HT1080 (cell line): ENCODE measurements around the gene ARHGAP44. TPM values are rescaled to one million over a fixed set of nuclear protein-coding genes. Genes with fewer than 3 reads are reported as not detected.
"Not testable (repeated sequence)": the region's sequence is repeated elsewhere in the genome, so short reads cannot be mapped to it uniquely, and the experiment has no call there.

Experiments used
- DNase-seq: peaks from one replicate; pipeline ENCODE4 v3.0.0-alpha.2; 2015; ENCODE audit warnings: low read depth
- total RNA-seq: library from RNA; depleted of rRNA; stranded (reverse); fragments of >200 nt; shearing (Covaris generic); gene quantifications from 2 replicates; pipeline ENCODE4 v1.2.3, GENCODE V29; 2014

The ARHGAP44 gene
- total RNA-seq, 1 experiment from 2014 or later, result 1.00 TPM

DNA sequence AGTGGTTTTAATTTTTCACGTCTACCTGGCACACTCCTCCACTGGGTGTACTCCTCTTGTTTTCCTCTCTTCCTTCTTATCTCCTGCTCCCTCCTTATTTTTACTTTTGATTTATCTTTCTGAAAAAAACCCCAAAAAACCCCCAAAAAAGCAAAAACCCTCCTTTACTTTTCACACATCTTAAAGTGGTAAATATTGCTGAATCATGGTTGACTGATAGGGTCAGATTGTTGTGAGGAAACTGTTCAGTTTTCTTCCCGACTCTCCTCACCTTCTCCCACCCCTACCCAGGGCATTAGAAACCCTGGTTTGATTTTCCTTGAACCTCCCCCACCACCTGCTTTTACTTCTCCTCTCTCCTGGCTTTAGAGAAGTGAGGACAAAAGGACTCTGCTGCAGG is 25.4 kb downstream of the ARHGAP44 start:
- no peak for DNase-seq

DNA sequence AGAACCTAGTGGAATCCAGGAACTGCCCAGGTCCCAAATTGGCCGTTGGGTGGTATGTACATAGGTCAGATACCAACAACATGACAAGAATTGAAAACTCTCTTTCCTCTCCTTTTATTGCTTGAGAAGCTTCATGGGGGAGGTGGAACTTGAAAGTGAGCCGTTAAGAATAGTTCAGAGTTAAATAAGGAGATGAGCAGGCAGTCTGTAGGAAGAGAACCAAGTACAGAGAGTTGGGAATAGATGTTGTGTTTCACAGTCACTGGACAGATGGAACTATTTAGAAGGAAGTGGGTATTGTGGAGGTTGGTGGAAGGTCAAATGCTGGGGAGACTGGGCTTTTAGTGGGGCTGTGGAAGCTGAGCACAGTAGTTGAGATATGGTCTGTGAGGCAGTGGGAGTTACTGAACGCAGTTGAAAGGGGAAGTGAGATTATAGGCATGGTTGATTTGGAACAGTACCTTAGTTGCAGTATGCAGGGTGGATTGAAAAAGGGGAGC is 26.4 kb downstream of the ARHGAP44 start:
- no peak for DNase-seq

DNA sequence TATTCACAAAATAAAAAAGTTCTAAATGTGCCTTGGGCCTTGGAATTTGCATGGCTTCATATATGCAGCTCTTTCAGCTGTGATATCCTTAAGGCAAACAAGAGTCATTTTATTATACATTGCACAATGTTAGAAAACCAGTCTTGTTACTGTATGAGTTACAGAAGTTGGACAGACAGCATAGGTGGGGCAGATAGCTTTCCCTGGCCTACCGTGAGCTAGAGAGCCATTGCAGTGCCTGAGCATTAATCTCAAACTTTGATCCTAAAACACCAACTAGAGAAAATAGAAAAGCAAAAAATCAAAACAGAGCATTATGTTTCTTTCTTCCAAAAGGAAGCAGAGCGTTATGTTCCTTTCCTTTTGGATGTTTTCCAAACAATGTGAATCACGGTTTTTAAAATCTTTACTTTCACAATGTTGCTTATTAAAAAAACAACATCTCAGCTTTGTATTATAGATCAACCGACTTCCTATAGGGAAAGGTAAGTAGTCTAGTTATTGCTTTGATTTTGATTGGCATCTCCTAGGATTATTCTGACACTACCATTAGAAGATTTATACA is 32.2 kb downstream of the ARHGAP44 start:
- no peak for DNase-seq

DNA sequence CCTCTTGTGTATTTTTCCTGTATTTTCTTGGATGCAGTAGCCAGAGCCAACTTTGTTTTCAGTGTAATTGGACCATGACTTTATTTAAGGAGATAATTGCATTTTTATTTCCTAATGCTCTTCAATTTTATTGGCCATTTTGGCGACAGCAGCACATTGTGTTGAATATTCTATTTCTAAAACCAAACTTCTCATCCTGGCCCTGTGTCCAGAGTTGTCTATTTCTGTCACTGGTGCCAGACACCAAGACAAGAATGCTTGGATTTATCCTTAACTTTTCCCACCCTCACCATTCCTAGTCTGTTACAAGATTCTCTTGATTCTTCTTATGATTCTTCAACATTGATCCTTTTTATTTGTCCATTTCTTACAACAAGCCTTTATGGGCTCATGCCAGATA is 37.1 kb downstream of the ARHGAP44 start:
- DNase-seq, result no peak

DNA sequence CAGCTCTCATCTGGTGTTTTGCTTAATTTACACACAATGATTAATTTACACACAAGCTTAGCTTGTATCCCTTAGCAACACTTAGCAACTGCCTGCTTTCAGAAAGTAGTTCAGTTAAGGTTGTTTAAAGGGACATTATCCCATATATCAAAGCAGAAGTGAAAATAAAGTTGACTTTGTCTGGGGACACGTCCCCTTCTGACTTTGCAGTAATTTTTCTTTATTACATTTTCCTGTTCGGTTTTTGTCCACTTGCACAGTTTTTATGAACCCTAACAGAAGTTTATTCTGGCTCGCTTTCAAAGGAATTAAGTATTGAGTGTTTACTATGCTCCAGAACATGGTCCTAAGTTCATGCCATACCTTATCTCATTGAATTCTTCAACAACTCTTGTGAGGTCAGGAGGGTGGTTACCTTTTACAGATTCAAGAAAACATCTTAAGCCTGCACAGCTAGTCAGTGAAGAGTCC is 41.5 kb downstream of the ARHGAP44 start:
- DNase-seq, result no peak

DNA sequence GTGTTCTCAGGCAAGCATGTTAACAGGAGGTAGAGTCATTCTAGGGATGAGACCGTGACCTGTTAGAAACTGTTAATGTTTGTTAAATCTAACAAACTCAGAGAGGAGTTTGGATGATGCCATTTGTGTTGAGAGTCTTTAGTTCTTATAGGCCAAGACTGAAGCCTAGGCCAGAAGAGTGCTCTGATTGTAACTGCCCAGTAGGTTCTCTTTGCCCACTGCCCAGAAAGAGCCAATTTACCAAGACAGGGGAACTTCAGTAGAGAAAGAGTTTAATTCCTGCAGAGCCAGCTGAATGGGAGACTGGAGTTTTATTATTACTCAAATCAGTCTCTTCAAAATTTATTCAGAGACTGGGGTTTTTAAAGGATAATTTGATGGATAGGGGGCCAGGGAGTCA is 42.5 kb downstream of the ARHGAP44 start:
- DNase-seq, result no peak

DNA sequence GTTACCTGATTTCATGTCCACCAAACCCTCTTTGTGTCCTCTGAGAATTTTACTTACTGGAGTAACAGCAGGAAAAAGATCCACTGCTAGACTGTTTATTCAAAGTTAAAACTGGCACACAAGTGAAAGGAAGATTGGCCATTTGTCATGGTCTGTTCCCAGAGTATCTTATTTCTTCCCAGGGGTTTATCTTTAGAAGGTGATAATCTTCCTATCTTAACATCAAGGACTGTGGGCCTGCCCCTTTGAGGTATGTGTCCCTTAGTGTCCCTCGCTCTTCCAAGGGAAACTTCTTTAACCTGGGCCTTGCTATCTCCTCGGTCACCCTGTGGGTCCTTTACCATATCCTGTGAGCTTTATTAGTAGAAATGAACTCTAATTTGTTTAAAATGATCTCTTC is 49.7 kb downstream of the ARHGAP44 start:
- DNase-seq, result no peak

DNA sequence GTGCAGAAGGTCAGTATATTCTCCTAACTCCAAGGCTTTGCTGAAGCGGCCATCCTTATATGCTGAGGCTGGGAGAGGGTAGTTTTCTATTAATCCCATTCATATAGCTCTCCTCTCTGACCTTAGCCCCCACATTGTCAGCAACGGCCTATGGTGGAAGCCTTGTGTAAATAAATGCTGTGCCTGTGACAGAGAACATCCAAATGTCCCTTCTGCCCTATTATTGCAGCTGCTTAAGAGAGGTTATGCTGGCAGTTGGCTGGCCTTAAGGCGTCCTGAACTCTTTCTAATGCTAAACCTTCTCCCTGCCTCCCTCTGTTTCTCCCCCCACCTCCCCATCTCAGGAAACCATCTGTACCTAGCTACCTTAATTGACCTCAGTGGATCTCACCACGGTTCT is 53.6 kb downstream of the ARHGAP44 start:
- DNase-seq, result no peak

DNA sequence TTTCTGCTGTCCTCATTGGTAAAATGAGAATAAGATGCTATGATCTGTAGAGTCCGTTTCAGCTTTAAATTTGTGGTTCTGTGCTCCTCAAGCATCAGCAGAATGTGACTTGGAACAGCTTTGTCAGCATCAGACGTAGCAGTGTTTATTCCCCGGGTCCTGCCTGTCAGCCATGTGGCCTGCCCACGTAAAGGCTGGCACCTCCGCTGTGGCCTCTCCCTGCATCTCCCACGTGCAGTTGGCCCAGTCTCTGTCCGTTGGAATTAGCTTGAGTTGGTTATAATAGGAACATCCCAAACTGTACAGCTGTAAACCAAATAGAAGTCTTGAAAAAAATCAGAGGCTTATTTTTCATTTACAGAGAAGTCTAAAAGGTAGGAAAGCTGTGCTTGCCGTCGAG is 61.7 kb downstream of the ARHGAP44 start:
- DNase-seq, result no peak

DNA sequence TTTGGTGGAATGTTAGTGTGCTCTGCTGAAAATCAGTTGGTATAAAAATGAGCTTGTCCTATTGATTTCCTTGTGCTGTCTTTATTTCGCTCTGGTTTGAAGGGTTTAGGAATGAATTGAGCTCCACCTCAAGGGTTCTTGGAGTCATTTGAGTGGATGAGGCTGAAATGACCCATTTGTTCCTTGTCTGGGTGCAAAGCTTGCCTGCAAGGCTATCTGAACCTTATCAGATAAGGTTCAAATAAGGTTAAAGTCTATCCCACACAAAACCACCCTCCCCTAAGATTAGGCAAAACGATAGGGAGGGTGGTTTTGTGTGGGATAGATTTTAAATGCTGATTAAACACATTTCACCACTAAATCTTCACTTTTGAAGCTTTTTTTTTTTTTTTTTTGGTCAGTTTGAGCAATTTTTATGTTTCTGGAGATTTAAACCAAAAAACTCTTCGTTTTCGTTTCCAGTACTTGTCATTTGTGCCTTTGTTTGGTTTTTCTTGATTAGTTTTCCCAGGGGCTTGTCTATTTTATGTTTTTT is 62.7 kb downstream of the ARHGAP44 start:
- no peak for DNase-seq

DNA sequence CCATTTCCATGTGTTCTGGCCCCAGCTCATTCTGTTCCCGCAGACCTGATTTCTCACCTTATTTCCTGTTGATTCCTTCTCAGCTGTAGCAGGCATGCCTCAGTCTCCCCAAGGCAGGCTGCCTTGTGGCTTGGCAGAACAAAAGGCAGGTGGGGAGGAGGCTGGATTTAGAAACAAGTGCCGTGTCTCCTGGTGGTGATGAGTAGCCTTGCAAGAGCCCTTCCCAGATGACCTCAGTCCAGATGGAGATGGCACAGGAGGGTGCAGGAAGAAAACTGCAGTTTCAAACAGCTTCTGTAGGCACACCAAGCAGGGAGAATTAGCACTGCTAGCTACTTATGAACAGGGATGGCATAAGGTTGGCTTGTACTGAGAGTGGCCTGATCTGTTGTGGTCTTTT is 64.6 kb downstream of the ARHGAP44 start:
- DNase-seq, result no peak

DNA sequence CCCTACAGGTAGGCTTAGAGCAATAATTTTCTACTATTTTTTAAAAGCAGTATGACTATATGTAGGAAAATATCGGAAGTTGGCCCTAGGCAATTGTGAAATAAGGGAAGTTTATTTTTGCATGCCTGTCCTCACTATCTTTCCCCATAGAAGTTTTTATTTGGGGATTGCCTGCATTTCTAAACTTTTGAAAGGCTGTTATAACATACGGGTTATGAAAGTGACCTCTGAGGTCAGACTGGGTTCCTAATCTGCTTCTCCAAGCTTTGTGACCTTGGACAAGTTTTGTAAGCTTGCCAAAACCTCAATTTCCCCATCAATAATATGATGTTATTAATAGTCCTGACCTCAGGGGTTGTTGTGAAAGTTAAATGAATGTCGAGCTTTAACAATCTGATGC is 67.1 kb downstream of the ARHGAP44 start:
- DNase-seq, result no peak

DNA sequence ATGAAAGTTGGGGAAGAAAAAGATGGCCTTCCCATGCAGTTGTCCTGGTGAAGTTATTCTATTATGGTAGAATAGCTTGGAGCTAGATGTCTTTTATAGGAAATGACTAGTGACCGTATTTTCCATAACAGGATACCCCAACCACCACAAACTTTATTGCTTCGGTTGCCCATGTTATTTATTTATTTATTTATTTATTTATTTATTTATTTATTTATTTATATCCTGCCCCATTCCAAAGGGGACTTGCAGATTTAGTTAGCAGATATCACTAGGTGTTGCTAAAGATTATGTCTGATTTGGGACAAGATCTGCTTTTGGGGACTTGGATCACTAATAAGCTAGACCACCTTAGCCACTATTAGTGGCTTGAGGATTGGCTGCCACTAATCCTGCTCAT is 68.3 kb downstream of the ARHGAP44 start:
- no peak for DNase-seq

DNA sequence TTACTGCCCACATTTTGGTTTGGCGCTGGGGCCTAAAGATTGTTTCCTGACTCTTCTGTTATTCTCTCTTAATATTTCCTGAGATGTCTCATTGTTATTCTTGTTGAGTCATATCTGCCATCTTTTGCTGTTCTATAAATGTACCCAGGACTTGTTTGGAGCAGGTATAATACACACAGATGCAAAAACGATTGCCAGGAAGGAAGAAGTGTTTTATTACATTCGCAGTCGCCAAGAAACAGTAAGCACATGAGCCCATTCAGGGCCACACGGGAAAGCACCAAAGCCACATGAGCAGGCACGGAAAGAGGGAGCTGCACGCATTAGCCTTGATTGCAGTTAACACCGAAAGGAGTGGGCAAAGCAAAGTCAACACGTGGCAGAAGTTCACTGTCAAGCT is 70.2 kb downstream of the ARHGAP44 start:
- peak; percentile 33 for DNase-seq

DNA sequence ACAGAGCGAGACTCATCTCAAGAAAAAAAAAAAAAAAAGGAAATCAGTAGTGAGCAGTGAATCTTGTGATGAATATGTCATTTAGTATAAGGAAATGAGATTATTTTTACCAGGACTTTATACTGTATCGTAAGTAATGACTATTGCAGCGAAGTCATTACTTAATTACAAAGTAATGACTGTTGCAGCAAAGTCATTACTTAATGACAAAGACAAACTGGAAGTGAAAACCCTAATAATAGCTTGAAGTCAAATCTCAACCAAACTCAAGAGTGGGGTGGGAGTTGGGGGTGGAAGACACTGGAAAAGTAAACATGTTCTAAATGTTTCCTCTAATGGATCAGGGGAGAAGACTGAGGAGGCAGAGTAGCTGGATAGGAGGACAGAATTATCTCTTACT is 76.5 kb downstream of the ARHGAP44 start:
- DNase-seq, result no peak

DNA sequence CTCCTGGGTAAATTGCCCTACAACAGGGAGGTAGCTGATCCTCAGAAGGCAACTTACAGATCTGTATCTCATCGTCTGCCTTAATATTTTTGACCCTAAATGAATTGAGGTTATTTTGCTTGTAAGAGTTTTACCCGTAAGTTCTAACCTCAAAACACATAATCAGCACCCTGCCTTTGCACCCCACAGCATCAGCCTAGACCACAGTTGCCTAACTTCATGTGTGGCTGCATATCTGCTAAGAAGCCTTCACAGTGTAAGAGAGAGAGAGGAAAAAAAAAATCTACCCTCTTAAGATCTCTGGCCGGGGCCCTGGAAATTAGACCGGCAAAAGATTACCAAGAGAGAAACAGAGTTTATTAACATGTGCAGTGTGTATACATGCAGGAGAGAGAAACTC is 76.9 kb downstream of the ARHGAP44 start:
- no peak for DNase-seq

DNA sequence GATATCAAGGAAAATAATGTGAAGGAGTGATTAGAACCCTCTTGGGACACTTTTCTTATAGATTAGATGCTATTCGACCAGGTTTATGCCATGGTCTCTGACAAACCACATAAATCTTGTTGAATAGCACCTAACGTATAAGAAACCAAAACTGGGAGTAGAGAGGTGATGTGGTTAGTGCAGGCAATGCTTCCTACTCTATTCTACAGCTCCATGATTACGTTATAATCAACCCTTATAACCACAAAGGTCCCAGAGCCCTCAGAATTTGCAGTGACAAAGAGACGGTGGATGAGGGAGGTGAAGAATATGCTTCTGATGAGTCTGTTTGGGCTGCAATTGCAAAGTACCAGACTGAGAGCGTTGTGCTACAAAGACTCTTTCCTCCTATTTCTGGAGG is 78.4 kb downstream of the ARHGAP44 start:
- DNase-seq, result no peak

DNA sequence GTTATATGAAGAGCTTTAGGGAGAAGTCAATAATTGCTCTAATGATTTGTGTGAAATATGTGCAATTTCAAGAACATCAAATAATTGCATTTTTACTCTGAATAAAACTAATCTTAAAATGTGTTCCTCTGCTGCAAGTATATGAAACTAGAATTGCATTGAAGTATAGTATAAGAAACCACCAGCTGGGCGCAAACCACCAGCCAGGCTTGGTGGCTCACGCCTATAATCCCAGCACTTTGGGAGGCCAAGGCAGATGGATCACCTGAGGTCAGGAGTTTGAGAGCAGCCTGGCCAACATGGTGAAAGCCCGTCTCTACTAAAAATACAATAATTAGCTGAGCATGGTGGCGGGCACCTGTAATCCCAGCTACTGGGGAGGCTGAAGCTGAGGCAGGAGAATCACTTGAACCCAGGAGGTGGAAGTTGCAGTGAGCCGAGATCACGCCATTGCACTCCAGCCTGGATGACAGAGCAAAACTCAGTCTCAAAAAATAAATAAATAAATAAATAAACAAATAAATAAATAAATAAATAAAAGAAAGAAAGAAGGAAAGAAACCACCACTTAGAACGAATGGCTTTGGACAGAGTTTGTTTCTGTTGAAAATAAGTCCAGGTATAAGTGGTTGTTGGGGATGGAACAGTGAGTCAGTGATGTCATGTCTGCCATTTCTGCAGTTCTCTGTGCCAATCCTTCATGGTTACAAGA is 84.3 kb downstream of the ARHGAP44 start:
- DNase-seq, result not testable (repeated sequence)

DNA sequence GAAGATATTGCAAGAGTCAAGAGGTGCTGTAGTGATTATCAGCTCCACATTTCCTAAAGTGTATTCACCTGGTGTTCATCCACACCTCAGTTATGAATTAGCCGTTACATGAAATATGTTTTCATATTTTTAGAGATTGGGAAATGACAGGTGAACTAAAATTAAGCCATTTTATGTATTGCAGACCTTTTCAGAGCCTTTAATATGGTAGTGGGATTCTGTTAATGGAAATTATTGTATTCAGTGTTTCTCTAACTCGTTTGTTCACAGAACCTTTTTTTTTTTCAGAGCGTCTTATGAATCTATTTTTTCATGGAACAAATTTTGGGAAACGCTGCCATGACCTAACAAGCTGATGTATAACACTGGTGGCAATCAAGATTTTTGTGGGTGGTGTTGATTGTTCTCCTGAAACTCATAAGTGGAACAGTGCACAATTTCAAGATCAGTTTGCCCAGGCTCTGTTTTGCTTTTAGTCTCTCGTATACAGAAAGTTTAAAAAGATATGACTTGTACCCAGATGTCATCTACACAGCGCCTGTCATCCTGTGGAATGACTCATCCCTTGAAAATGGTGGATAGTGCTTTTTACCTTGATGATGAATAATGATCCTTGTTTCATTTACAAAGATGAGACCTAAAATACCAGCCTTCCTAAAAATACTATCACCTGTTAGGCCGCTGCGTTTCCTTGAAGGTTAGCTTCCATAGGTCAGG is 88.8 kb downstream of the ARHGAP44 start:
- DNase-seq, result no peak

DNA sequence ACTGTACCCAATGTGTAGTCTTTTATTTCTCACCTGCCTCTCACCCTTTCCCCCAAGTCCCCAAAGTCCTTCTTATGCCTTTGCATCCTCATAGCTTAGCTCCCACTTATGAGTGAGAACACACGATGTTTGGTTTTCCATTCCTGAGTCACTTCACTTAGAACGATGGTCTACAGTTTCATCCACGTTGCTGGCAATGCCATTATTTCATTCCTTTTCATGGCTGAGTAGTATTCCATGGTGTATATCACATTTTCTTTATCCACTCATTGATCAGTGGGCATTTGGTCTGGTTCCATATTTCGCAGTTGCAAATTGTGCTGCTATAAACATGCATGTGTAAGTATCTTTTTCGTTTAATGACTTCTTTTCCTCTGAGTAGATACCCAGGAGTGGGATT is 89.8 kb downstream of the ARHGAP44 start:
- not testable (repeated sequence) for DNase-seq

DNA sequence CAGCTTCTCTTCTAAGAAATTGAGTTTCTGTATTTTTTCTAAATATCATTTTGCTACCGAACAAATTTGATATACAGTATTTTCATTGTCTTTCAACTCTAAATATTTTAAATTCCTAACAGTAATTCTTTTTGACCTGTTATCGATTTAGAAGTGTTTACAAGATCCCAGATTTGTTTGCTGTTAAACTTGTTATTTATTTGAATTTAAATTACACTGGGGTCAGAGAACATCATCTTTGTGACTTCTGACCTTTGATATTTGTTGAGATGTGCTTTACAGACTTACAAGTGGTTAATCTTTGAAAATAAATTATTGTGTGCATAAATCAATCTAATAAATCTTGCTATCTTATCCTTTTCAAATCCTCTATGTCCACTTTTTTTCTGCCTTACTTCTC is 94.2 kb downstream of the ARHGAP44 start:
- no peak for DNase-seq

DNA sequence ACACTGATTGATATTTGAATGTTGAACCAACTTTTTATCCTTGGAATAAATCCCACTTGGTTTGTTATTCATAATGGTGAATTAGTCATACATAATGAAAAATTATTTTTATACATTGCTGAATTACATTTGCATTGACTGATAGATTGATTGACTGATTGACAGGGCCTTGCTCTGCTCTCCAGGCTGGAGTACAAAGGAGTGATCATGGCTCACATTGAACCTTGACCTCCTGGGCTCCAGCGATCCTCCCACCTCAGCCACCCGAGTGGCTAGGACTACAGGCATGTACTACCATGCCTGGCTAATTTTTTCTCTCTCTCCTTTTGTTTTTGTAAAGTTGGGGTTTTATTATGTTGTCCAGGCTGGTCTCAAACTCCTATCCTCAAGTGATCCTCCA is 97.8 kb downstream of the ARHGAP44 start:
- DNase-seq, result no peak
